CD4-positive, alpha-beta T cell (primary cell): ENCODE measurements around the gene TNS1. TPM values are rescaled to one million over a fixed set of nuclear protein-coding genes. Genes with fewer than 3 reads are reported as not detected.

Experiments
- ATAC-seq: fragments of 200-7000 bp; cut with Tn5 transposase; one replicate; pipeline ENCODE4 v1.10.0; 2022; ENCODE audit warnings: mild to moderate bottlenecking; ENCODE audit not compliant: poor library complexity
- CTCF ChIA-PET: fragments of 350-600 bp; sonication (Branson Sonifier 250); formaldehyde crosslinking; loops from one replicate; lab custom pipeline; 2021; ENCODE audit warnings: antibody characterized with exemption, inconsistent platforms; lab: Charles Lee
- POLR2A ChIA-PET: fragments of 350-600 bp; sonication (Branson Sonifier 250); formaldehyde crosslinking; loops from one replicate; lab custom pipeline; 2021; ENCODE audit warnings: antibody characterized with exemption, inconsistent platforms; lab: Charles Lee
- DNase-seq, 14 experiments: peaks; one replicate each; pipeline ENCODE4 v3.0.0-alpha.2; 2013 to 2020; ENCODE audit warnings: mixed read lengths in 2 of 14
- H3K27ac ChIP-seq, 2 donors: one replicate each; pipeline versions ENCODE4 v1.5.1 to v1.7.0; 2013; ENCODE audit warnings: low read length in 2 of 2, low read depth in 1 of 2, mild to moderate bottlenecking in 1 of 2
- H3K27me3 ChIP-seq, 2 experiments: 1 replicate in 1 of 2; 2 replicates in 1 of 2; pipeline versions ENCODE4 v1.6.1 to v1.7.0; 2013; ENCODE audit warnings: low read length in 2 of 2, control low read depth in 1 of 2, mild to moderate bottlenecking in 1 of 2, moderate library complexity in 1 of 2; ENCODE audit not compliant: insufficient read depth in 2 of 2, control insufficient read depth in 1 of 2
- H3K36me3 ChIP-seq: one replicate; pipeline ENCODE4 v1.6.1; 2013; ENCODE audit warnings: low read length, control low read depth; ENCODE audit not compliant: insufficient read depth
- H3K4me1 ChIP-seq: one replicate; pipeline ENCODE4 v1.6.1; 2013; ENCODE audit warnings: low read length, control low read depth; ENCODE audit not compliant: insufficient read depth
- H3K4me3 ChIP-seq: one replicate; pipeline ENCODE4 v1.5.1; 2013; ENCODE audit warnings: mild to moderate bottlenecking, low read length, moderate library complexity
- H3K9me3 ChIP-seq, 2 experiments: 1 replicate in 1 of 2; 2 replicates in 1 of 2; pipeline versions ENCODE4 v1.6.1 to v1.7.0; 2013; ENCODE audit warnings: low read length in 2 of 2, mild to moderate bottlenecking in 2 of 2, control low read depth in 1 of 2, moderate library complexity in 1 of 2; ENCODE audit not compliant: control insufficient read depth in 1 of 2, insufficient read depth in 1 of 2
- H3K27ac Mint-ChIP-seq: one replicate; pipeline ENCODE4 v1.8.0; 2020; ENCODE audit warnings: mixed read lengths
- H3K27me3 Mint-ChIP-seq: one replicate; pipeline ENCODE4 v1.8.0; 2021; ENCODE audit warnings: mixed read lengths
- H3K36me3 Mint-ChIP-seq: one replicate; pipeline ENCODE4 v1.8.0; 2021; ENCODE audit warnings: low read depth, mixed read lengths
- H3K4me1 Mint-ChIP-seq: one replicate; pipeline ENCODE4 v1.8.0; 2021; ENCODE audit warnings: low read depth, mixed read lengths
- H3K4me3 Mint-ChIP-seq: one replicate; pipeline ENCODE4 v1.8.0; 2020; ENCODE audit warnings: mild to moderate bottlenecking, mixed read lengths
- H3K9me3 Mint-ChIP-seq: one replicate; pipeline ENCODE4 v1.8.0; 2020; ENCODE audit warnings: mixed read lengths
- intact Hi-C, 2 experiments: fragments of 100-400 bp; cut with DNase I in 1 of 2; cut with micrococcal nuclease in 1 of 2; formaldehyde crosslinking; loops; one replicate each; pipeline versions ENCODE4 v1.15.1 to v1.9.0; 2023 to 2025; cut with DNase I, micrococcal nuclease
- total RNA-seq, 174 experiments: library from RNA in 2 of 174; stranded (reverse) in 2 of 174; gene quantifications; one replicate each; pipeline ENCODE4 v1.2.3 and lab custom pipeline; 2021 to 2026
- TF ChIP-seq, protein P1 (sequence below): fragments of 200-600 bp; IDR thresholded peaks from one replicate; pipeline ENCODE4 v1.8.0; 2022; ENCODE audit warnings: antibody characterized with exemption, mild to moderate bottlenecking

Gene TNS1
- total RNA-seq, 2 experiments from 2014 or later: 0.25 to 0.34 TPM

GRCh38 chr2:217834057-217834620, 168.7 kb downstream of the TNS1 start:
- H3K4me3 Mint-ChIP-seq: no peak overlapping the region
- no peaks in the 10 kb centered on the region for H3K9me3 Mint-ChIP-seq
- no peaks in the 10 kb centered on the region for H3K4me1 Mint-ChIP-seq
- H3K27ac Mint-ChIP-seq: no peak overlapping the region
- ChIA-PET POLR2A (no interaction called here), CTCF (no interaction called here)
- no peak overlapping the region for H3K4me3 ChIP-seq
- H3K36me3 Mint-ChIP-seq: no peaks in the 10 kb centered on the region
- peaks cover 0 to 6% of the 10 kb centered on the region in 2 experiments for H3K9me3 ChIP-seq
- intact Hi-C loops: no loop called here
- no peak overlapping the region for H3K27ac ChIP-seq
- H3K27me3 ChIP-seq: peaks cover 0 to 3% of the 10 kb centered on the region in 2 experiments
- ATAC-seq (no peak), DNase-seq (no peak)
- H3K36me3 ChIP-seq: no peaks in the 10 kb centered on the region
- H3K4me1 ChIP-seq: no peaks in the 10 kb centered on the region
- peaks cover 6% of the 10 kb centered on the region for H3K27me3 Mint-ChIP-seq
- TF ChIP-seq, protein P1, sequence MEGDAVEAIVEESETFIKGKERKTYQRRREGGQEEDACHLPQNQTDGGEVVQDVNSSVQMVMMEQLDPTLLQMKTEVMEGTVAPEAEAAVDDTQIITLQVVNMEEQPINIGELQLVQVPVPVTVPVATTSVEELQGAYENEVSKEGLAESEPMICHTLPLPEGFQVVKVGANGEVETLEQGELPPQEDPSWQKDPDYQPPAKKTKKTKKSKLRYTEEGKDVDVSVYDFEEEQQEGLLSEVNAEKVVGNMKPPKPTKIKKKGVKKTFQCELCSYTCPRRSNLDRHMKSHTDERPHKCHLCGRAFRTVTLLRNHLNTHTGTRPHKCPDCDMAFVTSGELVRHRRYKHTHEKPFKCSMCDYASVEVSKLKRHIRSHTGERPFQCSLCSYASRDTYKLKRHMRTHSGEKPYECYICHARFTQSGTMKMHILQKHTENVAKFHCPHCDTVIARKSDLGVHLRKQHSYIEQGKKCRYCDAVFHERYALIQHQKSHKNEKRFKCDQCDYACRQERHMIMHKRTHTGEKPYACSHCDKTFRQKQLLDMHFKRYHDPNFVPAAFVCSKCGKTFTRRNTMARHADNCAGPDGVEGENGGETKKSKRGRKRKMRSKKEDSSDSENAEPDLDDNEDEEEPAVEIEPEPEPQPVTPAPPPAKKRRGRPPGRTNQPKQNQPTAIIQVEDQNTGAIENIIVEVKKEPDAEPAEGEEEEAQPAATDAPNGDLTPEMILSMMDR: no peak

GRCh38 chr2:217833439-217833838, 169.4 kb downstream of the TNS1 start:
- intact Hi-C loops: no loop called here
- ATAC-seq (no peak), DNase-seq (no peak)
- Mint-ChIP-seq H3K4me3 (no peak overlapping the region), H3K27me3 (peaks cover 6% of the 10 kb centered on the region), H3K36me3 (no peaks in the 10 kb centered on the region), H3K4me1 (no peaks in the 10 kb centered on the region), H3K9me3 (no peaks in the 10 kb centered on the region), H3K27ac (no peak overlapping the region)
- TF ChIP-seq, protein P1: no peak
- POLR2A ChIA-PET: interaction anchor here (1.0 kb wide), 1 partner anchor 43 kb away, joined by 3 read pairs; no protein-coding TSS in a partner anchor
- CTCF ChIA-PET: no interaction called here
- H3K36me3 ChIP-seq: no peaks in the 10 kb centered on the region
- H3K4me1 ChIP-seq: no peaks in the 10 kb centered on the region
- peaks cover 0 to 3% of the 10 kb centered on the region in 2 experiments for H3K27me3 ChIP-seq
- H3K4me3 ChIP-seq: no peak overlapping the region
- peaks cover 0 to 6% of the 10 kb centered on the region in 2 experiments for H3K9me3 ChIP-seq
- H3K27ac ChIP-seq: no peak overlapping the region

- no peak for DNase-seq
- ChIA-PET CTCF (no interaction called here), POLR2A (interaction anchor here (1.0 kb wide), 1 partner anchor 43 kb away, joined by 3 read pairs; no protein-coding TSS in a partner anchor)
- Histone ChIP-seq H3K27ac (no peak overlapping the region), H3K4me1 (no peaks in the 10 kb centered on the region), H3K9me3 (peaks cover 0 to 6% of the 10 kb centered on the region in 2 experiments), H3K36me3 (no peaks in the 10 kb centered on the region), H3K27me3 (peaks cover 0 to 3% of the 10 kb centered on the region in 2 experiments), H3K4me3 (no peak overlapping the region)
- Mint-ChIP-seq H3K36me3 (no peaks in the 10 kb centered on the region), H3K9me3 (no peaks in the 10 kb centered on the region), H3K27ac (no peak overlapping the region), H3K4me1 (no peaks in the 10 kb centered on the region), H3K27me3 (peaks cover 6% of the 10 kb centered on the region), H3K4me3 (no peak overlapping the region)
- no peak for ATAC-seq
- intact Hi-C loops: no loop called here
- TF ChIP-seq, protein P1: no peak
Measured at GRCh38 chr2:217832987-217833386, 169.8 kb downstream of the TNS1 start.
